ENCODE measurements around the gene NEK6. TPM values are rescaled to one million over a fixed set of nuclear protein-coding genes. Genes with fewer than 3 reads are reported as not detected.
A peak's percentile ranks its signal among the peaks of the same experiment; 100 is the strongest.

The NEK6 gene
- total RNA-seq, 2 donors from 2014 or later = 56.9 to 62.7 TPM

GRCh38 chr9:124395826-124396225, 138.1 kb downstream of the NEK6 start:
- no peak for DNase-seq (ENCODE audit: low spot score)
- intact Hi-C loops (cut with DNase I) = no loop called here

- DNase-seq (ENCODE audit: low spot score) = no peak
Observed at GRCh38 chr9:124398191-124398935, 140.6 kb downstream of the NEK6 start.

GRCh38 chr9:124399323-124399967, 141.7 kb downstream of the NEK6 start:
- DNase-seq (ENCODE audit: low spot score) = peak; percentile 87

More at GRCh38 chr9:124398191-124398935, 140.6 kb downstream of the NEK6 start:
- intact Hi-C loops (cut with DNase I) = no loop called here

GRCh38 chr9:124399968-124400940, 142.5 kb downstream of the NEK6 start:
- intact Hi-C loops (cut with DNase I) = no loop called here
- no peak for DNase-seq (ENCODE audit: low spot score)

More at GRCh38 chr9:124399323-124399967, 141.7 kb downstream of the NEK6 start:
- intact Hi-C loops (cut with DNase I) = no loop called here

Other genes starting within 250 kb of the NEK6 start
- gene LHX2, start 246.2 kb upstream of the NEK6 start, total RNA-seq = not detected
- 10 to 100 TPM; 79.1 to 89.1 TPM for gene PSMB7, start 157.5 kb downstream of the NEK6 start, total RNA-seq
- not detected for gene ADGRD2, start 192.5 kb downstream of the NEK6 start, total RNA-seq
- under 1 TPM in 1 of 2 donors, not detected in 1; 0.14 TPM for gene NR5A1, start 249.4 kb downstream of the NEK6 start, total RNA-seq